Stimulated activated CD4-positive, alpha-beta T cell treated with anti-CD3 and anti-CD28 coated beads, Interleukin-15, amount 100 ng/mL, for 1 hour (primary cell): ENCODE results near the gene PLCB4.

Experiments
- DNase-seq, 2 donors: peaks; one replicate each; pipeline ENCODE4 v3.0.0-alpha.2; 2020; ENCODE audit warnings: low read depth in 1 of 2, low spot score in 1 of 2

The PLCB4 gene

GRCh38 chr20:9482180-9482579 lies 413.3 kb downstream of the PLCB4 start:
- DNase-seq: no peak

- no peak for DNase-seq
Observed at GRCh38 chr20:9483131-9483530, 414.2 kb downstream of the PLCB4 start.

- DNase-seq: no peak
Observed at GRCh38 chr20:9485614-9486340, 416.9 kb downstream of the PLCB4 start.

- no peak for DNase-seq
Observed at GRCh38 chr20:9487231-9487630, 418.3 kb downstream of the PLCB4 start.

GRCh38 chr20:9488063-9488462 lies 419.2 kb downstream of the PLCB4 start:
- DNase-seq: no peak

GRCh38 chr20:9490161-9490560 lies 421.3 kb downstream of the PLCB4 start:
- DNase-seq: no peak

GRCh38 chr20:9490631-9491030 lies 421.7 kb downstream of the PLCB4 start:
- no peak for DNase-seq

GRCh38 chr20:9491324-9491723 lies 422.4 kb downstream of the PLCB4 start:
- DNase-seq: no peak

GRCh38 chr20:9492067-9492466 lies 423.2 kb downstream of the PLCB4 start:
- DNase-seq: no peak

- no peak for DNase-seq
Observed at GRCh38 chr20:9493803-9494202, 424.9 kb downstream of the PLCB4 start.

- no peak for DNase-seq
Observed at GRCh38 chr20:9495701-9496100, 426.8 kb downstream of the PLCB4 start.

GRCh38 chr20:9496155-9496554 lies 427.3 kb downstream of the PLCB4 start:
- DNase-seq: no peak

- DNase-seq: no peak
Observed at GRCh38 chr20:9498322-9498721, 429.4 kb downstream of the PLCB4 start.

GRCh38 chr20:9499126-9499899 lies 430.4 kb downstream of the PLCB4 start:
- no peak for DNase-seq

- DNase-seq: no peak
Observed at GRCh38 chr20:9500121-9500520, 431.2 kb downstream of the PLCB4 start.

- no peak for DNase-seq
Observed at GRCh38 chr20:9501473-9501872, 432.6 kb downstream of the PLCB4 start.

- DNase-seq: no peak
Observed at GRCh38 chr20:9503526-9504245, 434.8 kb downstream of the PLCB4 start.

- DNase-seq: no peak
Observed at GRCh38 chr20:9506280-9506821, 437.5 kb downstream of the PLCB4 start.

- no peak for DNase-seq
Observed at GRCh38 chr20:9506964-9507369, 438.1 kb downstream of the PLCB4 start.

GRCh38 chr20:9507544-9508239 lies 438.8 kb downstream of the PLCB4 start:
- no peak for DNase-seq

GRCh38 chr20:9508240-9508661 lies 439.4 kb downstream of the PLCB4 start:
- no peak for DNase-seq
